Measurements from ENCODE around the gene FPGT.
"Not testable (repeated sequence)": the region's sequence is repeated elsewhere in the genome, so short reads cannot be mapped to it uniquely, and the experiment has no call there.

FPGT gene

GRCh38 chr1:74197657-74198552 lies at the start of gene FPGT, which contains the start of gene LRRIQ3:
Gene FPGT, plus strand, starts transcription at chr1:74198242. Its CDS starts 37 bp downstream, at chr1:74198279.
Gene LRRIQ3, minus strand, starts transcription at chr1:74198176. Its CDS starts 14,492 bp downstream, at chr1:74183684.
- H3K4me3 ChIP-seq (ENCODE audit: low read depth in 1 of 2, low read length in 2 of 2) = peak within 1 kb of the TSS; percentile 63 to 77
- H3K27ac ChIP-seq (ENCODE audit: low read depth, low read length) = peak within 1 kb of the TSS; percentile 66
- no peaks in the 10 kb centered on the region for H3K36me3 ChIP-seq (ENCODE audit: insufficient read depth, low read length)
- no peaks in the 10 kb centered on the region for H3K9me3 ChIP-seq (ENCODE audit: low read length)
- H3K4me1 ChIP-seq (ENCODE audit: insufficient read depth, low read length) = peaks cover 9% of the 10 kb centered on the region
- peak within 1 kb of the TSS; percentile 71 for H3K9ac ChIP-seq (ENCODE audit: low read length)
- H3K27me3 ChIP-seq (ENCODE audit: control insufficient read depth in 1 of 2, insufficient read depth in 2 of 2, low read length in 2 of 2) = no peaks in the 10 kb centered on the region

- Histone ChIP-seq H3K4me1 (ENCODE audit: insufficient read depth, low read length) (no peaks in the 10 kb centered on the region), H3K9me3 (ENCODE audit: low read length) (no peaks in the 10 kb centered on the region), H3K36me3 (ENCODE audit: insufficient read depth, low read length) (no peaks in the 10 kb centered on the region), H3K4me3 (ENCODE audit: low read depth in 1 of 2, low read length in 2 of 2) (no peak overlapping the region), H3K9ac (ENCODE audit: low read length) (no peak overlapping the region), H3K27ac (ENCODE audit: low read depth, low read length) (no peak overlapping the region), H3K27me3 (ENCODE audit: control insufficient read depth in 1 of 2, insufficient read depth in 2 of 2, low read length in 2 of 2) (no peaks in the 10 kb centered on the region)
Measured at GRCh38 chr1:74160046-74160445, 38.0 kb upstream of the FPGT start.

- H3K27me3 ChIP-seq (ENCODE audit: control insufficient read depth in 1 of 2, insufficient read depth in 2 of 2, low read length in 2 of 2) = no peaks in the 10 kb centered on the region
- no peaks in the 10 kb centered on the region for H3K36me3 ChIP-seq (ENCODE audit: insufficient read depth, low read length)
- H3K4me3 ChIP-seq (ENCODE audit: low read depth in 1 of 2, low read length in 2 of 2) = no peak overlapping the region
Measured at GRCh38 chr1:74161497-74161896, 36.5 kb upstream of the FPGT start.

DNA sequence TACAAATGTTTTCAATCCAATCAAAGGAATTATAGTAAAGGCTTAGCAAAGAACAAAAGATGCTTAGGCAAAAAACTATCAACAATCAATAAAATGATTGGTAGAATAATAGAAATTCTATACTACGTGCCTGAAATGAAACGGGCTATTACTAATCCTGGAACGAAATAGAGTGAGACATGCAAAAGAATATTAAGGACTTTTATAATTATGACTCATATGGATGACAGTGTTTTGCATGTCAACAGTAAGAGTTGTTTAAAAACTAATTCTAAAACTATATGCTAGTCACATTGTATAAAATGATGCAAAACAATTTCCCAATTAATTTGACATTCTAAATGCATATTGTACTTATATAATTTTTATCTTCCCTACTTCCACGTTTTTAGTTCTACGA lies 35.7 kb upstream of the FPGT start:
- no peak overlapping the region for H3K4me3 ChIP-seq (ENCODE audit: low read depth in 1 of 2, low read length in 2 of 2)
- no peak overlapping the region for H3K27ac ChIP-seq (ENCODE audit: low read depth, low read length)
- H3K27me3 ChIP-seq (ENCODE audit: control insufficient read depth in 1 of 2, insufficient read depth in 2 of 2, low read length in 2 of 2) = no peaks in the 10 kb centered on the region
- no peaks in the 10 kb centered on the region for H3K36me3 ChIP-seq (ENCODE audit: insufficient read depth, low read length)
- peaks cover 2% of the 10 kb centered on the region for H3K9me3 ChIP-seq (ENCODE audit: low read length)
- H3K9ac ChIP-seq (ENCODE audit: low read length) = no peak overlapping the region
- H3K4me1 ChIP-seq (ENCODE audit: insufficient read depth, low read length) = no peaks in the 10 kb centered on the region

More at GRCh38 chr1:74161497-74161896, 36.5 kb upstream of the FPGT start:
- Histone ChIP-seq H3K9ac (ENCODE audit: low read length) (no peak overlapping the region), H3K9me3 (ENCODE audit: low read length) (peaks cover 2% of the 10 kb centered on the region), H3K27ac (ENCODE audit: low read depth, low read length) (no peak overlapping the region), H3K4me1 (ENCODE audit: insufficient read depth, low read length) (no peaks in the 10 kb centered on the region)

DNA sequence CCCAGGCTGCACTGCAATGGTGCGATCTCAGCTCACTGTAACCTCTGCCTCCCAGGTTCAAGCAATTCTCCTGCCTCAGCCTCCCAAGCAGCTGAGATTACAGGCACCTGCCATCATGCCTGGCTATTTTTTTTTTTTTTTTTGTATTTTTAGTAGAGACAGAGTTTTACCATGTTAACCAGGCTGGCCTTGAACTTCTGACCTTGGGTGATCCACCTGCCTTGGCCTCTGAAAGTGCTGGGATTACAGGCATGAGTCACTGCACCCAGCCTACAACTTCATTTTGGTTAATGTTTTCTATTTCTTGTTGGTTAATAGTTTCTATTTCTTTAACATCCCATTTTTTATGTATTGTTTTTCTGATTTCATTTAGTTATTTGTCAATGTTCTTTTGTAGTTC lies 23.6 kb upstream of the FPGT start:
- H3K4me3 ChIP-seq (ENCODE audit: low read depth in 1 of 2, low read length in 2 of 2); H3K36me3 ChIP-seq (ENCODE audit: insufficient read depth, low read length); H3K9ac ChIP-seq (ENCODE audit: low read length); H3K4me1 ChIP-seq (ENCODE audit: insufficient read depth, low read length); H3K27me3 ChIP-seq (ENCODE audit: control insufficient read depth in 1 of 2, insufficient read depth in 2 of 2, low read length in 2 of 2); H3K9me3 ChIP-seq (ENCODE audit: low read length); H3K27ac ChIP-seq (ENCODE audit: low read depth, low read length): not testable (repeated sequence)

DNA sequence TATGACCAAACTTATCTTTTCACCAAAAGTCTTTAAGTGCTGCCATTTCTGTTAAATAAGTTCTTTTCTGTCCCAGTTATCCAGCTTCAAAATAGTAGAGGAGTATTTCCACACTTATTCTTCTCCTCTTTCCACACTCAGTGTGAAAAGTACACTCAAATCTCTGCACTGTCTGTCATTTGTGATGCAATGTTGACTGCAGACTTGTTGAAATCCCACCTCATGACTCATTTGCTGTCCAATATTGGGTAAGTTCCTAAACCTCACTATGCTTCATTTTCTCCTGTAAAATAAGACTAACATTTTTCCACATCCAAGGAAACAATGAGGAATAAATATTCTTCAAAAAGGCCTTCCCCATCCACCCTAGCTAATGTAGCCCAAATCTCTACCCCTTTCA lies 17.6 kb upstream of the FPGT start:
- H3K36me3 ChIP-seq (ENCODE audit: insufficient read depth, low read length) = no peaks in the 10 kb centered on the region
- no peak overlapping the region for H3K4me3 ChIP-seq (ENCODE audit: low read depth in 1 of 2, low read length in 2 of 2)
- no peaks in the 10 kb centered on the region for H3K27me3 ChIP-seq (ENCODE audit: control insufficient read depth in 1 of 2, insufficient read depth in 2 of 2, low read length in 2 of 2)
- H3K4me1 ChIP-seq (ENCODE audit: insufficient read depth, low read length) = no peaks in the 10 kb centered on the region
- H3K9me3 ChIP-seq (ENCODE audit: low read length) = no peaks in the 10 kb centered on the region
- no peak overlapping the region for H3K27ac ChIP-seq (ENCODE audit: low read depth, low read length)
- no peak overlapping the region for H3K9ac ChIP-seq (ENCODE audit: low read length)

- H3K4me3 ChIP-seq (ENCODE audit: low read depth in 1 of 2, low read length in 2 of 2) = no peak overlapping the region
- no peak overlapping the region for H3K9ac ChIP-seq (ENCODE audit: low read length)
- no peaks in the 10 kb centered on the region for H3K4me1 ChIP-seq (ENCODE audit: insufficient read depth, low read length)
- H3K27me3 ChIP-seq (ENCODE audit: control insufficient read depth in 1 of 2, insufficient read depth in 2 of 2, low read length in 2 of 2) = no peaks in the 10 kb centered on the region
- H3K27ac ChIP-seq (ENCODE audit: low read depth, low read length) = no peak overlapping the region
- no peaks in the 10 kb centered on the region for H3K36me3 ChIP-seq (ENCODE audit: insufficient read depth, low read length)
- no peaks in the 10 kb centered on the region for H3K9me3 ChIP-seq (ENCODE audit: low read length)
Measured at GRCh38 chr1:74193908-74194307, 4.1 kb upstream of the FPGT start.

DNA sequence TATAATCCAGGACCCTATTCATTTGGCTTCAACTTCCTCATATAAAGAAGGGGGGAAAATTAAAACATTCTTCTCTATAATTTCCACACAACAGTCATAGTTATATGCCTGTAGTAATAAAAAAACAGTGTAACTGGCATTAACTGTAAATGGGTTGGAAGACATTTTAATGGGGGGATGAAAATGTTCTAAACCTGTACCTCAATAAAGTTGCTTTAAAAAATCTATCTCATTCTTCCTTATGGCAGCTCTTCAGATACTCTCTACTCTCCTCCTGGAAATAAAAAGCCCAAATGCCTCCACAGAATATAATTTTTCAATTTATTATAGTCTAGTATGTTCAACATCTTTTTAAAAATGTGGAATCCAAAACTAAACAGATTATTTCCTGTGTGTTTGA lies 2.7 kb upstream of the FPGT start:
- Histone ChIP-seq H3K4me3 (ENCODE audit: low read depth in 1 of 2, low read length in 2 of 2) (no peak overlapping the region), H3K27me3 (ENCODE audit: control insufficient read depth in 1 of 2, insufficient read depth in 2 of 2, low read length in 2 of 2) (no peaks in the 10 kb centered on the region), H3K36me3 (ENCODE audit: insufficient read depth, low read length) (no peaks in the 10 kb centered on the region), H3K27ac (ENCODE audit: low read depth, low read length) (no peak overlapping the region), H3K9me3 (ENCODE audit: low read length) (no peaks in the 10 kb centered on the region), H3K4me1 (ENCODE audit: insufficient read depth, low read length) (peaks cover 9% of the 10 kb centered on the region), H3K9ac (ENCODE audit: low read length) (no peak overlapping the region)

DNA sequence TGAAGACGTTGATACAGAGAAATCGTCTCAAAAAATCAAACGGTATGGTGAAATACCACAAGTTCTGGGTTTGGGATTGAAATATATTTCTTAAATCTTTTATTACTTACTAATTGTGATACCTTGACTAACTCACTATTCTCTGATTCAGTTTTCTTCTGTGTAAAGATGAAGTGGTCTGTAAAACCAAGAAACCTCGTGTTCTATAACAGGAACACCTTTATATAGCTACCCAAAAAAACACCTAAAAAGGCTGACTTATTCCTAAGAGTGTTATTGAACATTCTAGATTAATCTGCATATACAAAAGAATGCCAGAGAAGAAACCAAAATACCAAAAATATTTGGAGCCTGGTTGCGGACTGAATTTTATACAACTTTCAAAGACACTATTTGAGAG lies 787 bp upstream of the FPGT start:
- Histone ChIP-seq H3K27me3 (ENCODE audit: control insufficient read depth in 1 of 2, insufficient read depth in 2 of 2, low read length in 2 of 2) (no peaks in the 10 kb centered on the region), H3K4me3 (ENCODE audit: low read depth in 1 of 2, low read length in 2 of 2) (peak overlapping the region in 1 of 2 donors; percentile 77), H3K27ac (ENCODE audit: low read depth, low read length) (no peak overlapping the region), H3K9ac (ENCODE audit: low read length) (peak overlapping the region; percentile 16), H3K36me3 (ENCODE audit: insufficient read depth, low read length) (no peaks in the 10 kb centered on the region), H3K4me1 (ENCODE audit: insufficient read depth, low read length) (peaks cover 9% of the 10 kb centered on the region), H3K9me3 (ENCODE audit: low read length) (no peaks in the 10 kb centered on the region)

- Histone ChIP-seq H3K4me1 (ENCODE audit: insufficient read depth, low read length) (peaks cover 9% of the 10 kb centered on the region), H3K27ac (ENCODE audit: low read depth, low read length) (no peak overlapping the region), H3K9ac (ENCODE audit: low read length) (no peak overlapping the region), H3K36me3 (ENCODE audit: insufficient read depth, low read length) (peaks cover 3% of the 10 kb centered on the region), H3K4me3 (ENCODE audit: low read depth in 1 of 2, low read length in 2 of 2) (no peak overlapping the region), H3K27me3 (ENCODE audit: control insufficient read depth in 1 of 2, insufficient read depth in 2 of 2, low read length in 2 of 2) (no peaks in the 10 kb centered on the region), H3K9me3 (ENCODE audit: low read length) (no peaks in the 10 kb centered on the region)
Measured at GRCh38 chr1:74199504-74199903, 1.5 kb downstream of the FPGT start.

GRCh38 chr1:74205266-74205665 lies 7.2 kb downstream of the FPGT start:
- no peak overlapping the region for H3K9ac ChIP-seq (ENCODE audit: low read length)
- H3K4me3 ChIP-seq (ENCODE audit: low read depth in 1 of 2, low read length in 2 of 2) = no peak overlapping the region
- H3K27ac ChIP-seq (ENCODE audit: low read depth, low read length) = no peak overlapping the region
- no peaks in the 10 kb centered on the region for H3K4me1 ChIP-seq (ENCODE audit: insufficient read depth, low read length)
- no peaks in the 10 kb centered on the region for H3K9me3 ChIP-seq (ENCODE audit: low read length)
- no peaks in the 10 kb centered on the region for H3K27me3 ChIP-seq (ENCODE audit: control insufficient read depth in 1 of 2, insufficient read depth in 2 of 2, low read length in 2 of 2)
- peaks cover 12% of the 10 kb centered on the region for H3K36me3 ChIP-seq (ENCODE audit: insufficient read depth, low read length)

- H3K27ac ChIP-seq (ENCODE audit: low read depth, low read length) = no peak overlapping the region
- H3K27me3 ChIP-seq (ENCODE audit: control insufficient read depth in 1 of 2, insufficient read depth in 2 of 2, low read length in 2 of 2) = no peaks in the 10 kb centered on the region
- H3K9ac ChIP-seq (ENCODE audit: low read length) = no peak overlapping the region
- H3K4me3 ChIP-seq (ENCODE audit: low read depth in 1 of 2, low read length in 2 of 2) = no peak overlapping the region
- H3K4me1 ChIP-seq (ENCODE audit: insufficient read depth, low read length) = no peaks in the 10 kb centered on the region
- H3K36me3 ChIP-seq (ENCODE audit: insufficient read depth, low read length) = no peaks in the 10 kb centered on the region
- no peaks in the 10 kb centered on the region for H3K9me3 ChIP-seq (ENCODE audit: low read length)
Measured at GRCh38 chr1:74215229-74215628, 17.2 kb downstream of the FPGT start.
